NCI-H1417 treated with DMSO at 0.1 percent for 48 hours (cell line): ENCODE data around the gene GFRA1.
"Not testable (repeated sequence)": the region's sequence is repeated elsewhere in the genome, so short reads cannot be mapped to it uniquely, and the experiment has no call there.

Experiments
- DNase-seq: peaks from one replicate; lab custom pipeline; 2025; lab: John Stamatoyannopoulos, UW

GFRA1 gene

DNA sequence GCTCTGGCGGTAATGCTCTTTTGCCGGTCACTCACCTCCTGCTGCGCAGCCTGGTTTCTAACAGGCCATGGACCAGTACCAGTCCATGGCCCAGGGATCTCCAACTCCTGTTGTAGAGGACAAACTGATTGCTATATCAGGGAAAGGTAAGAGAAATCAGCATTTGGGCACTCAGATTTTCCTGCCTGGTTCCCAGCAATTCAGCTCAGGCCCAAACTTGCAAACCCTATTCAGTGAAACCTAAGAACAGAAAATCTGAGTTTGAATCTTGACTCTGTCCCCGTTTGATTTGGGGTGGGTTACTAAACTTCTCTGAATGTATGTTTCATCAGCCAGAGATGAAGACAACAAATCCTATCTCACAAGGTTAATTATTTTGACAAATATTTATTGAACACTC lies 77.4 kb downstream of the GFRA1 start:
- no peak for DNase-seq

GRCh38 chr10:116195039-116195438 lies 78.0 kb downstream of the GFRA1 start:
- no peak for DNase-seq

- DNase-seq, result no peak
These were observed 78.9 kb downstream of the GFRA1 start for GRCh38 chr10:116194061-116194460.

DNA sequence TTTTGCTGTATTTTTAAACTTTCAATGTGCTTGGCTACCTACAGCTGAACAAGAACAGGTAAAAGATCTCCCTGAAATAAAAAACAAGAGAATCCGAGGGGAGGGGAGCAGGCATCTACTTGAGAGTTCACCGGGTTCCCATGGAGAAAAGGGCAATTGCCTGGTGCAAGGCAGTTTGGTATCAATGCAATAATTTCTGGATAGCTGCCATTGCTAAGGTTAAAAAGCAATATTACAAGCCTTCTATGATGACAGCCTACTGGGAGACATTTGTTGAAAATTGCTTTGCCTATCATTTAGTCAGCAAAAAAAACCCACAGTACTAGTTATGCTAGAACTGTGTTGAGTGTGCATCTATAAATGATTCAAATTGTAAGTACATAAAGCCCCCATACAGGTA lies 82.1 kb downstream of the GFRA1 start:
- DNase-seq, result no peak

DNA sequence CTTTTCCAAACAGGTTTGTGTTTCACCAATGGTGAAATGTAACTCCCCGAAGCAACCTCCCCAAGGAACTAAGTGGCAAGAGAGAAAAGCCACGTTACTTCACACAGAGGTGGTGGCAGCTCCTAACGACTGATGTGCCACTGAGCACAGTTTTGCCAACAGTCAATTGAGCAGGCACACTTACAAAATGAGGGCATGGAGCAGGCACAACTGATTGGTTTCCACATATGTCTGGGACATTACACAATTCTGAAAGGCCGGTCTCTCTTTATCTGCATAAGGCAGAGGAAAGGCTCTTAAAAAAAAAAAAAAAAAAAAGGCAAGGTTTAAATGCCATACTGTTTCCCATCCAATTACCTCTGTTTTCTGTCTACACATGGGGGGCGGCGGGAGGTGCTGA lies 86.7 kb downstream of the GFRA1 start:
- no peak for DNase-seq

DNA sequence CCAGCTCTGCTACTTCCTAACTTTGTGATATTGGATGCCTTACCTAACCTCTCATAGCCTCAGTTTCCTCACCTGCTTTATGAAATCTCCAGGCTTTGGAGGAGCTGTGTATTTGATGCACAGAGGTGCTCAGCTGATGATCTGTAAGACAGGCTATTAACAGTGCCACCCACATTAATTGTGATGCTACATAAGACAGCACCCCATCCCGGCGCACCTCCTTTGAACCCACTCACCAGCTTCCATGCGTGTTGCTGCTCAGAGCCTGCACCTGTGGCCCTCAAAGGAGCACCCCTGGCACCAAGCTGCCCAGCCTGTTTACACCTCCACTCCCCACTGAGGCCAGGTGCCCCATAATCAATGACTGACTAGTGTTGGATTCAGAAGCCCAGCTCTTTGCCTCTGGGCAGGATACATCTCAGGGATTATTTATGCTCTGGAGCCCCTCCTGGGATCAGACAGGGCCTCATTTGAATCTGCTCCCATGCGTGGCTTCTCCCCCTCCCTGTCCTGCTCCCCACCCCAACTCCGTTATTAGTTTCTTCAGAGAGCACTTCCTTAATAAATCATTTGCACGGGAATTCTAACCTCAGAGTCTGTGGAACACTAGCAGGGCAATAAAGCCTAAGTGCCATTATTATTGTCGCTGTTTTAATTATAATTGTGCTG lies 87.7 kb downstream of the GFRA1 start:
- DNase-seq, result no peak

- no peak for DNase-seq
These were observed 88.6 kb downstream of the GFRA1 start for GRCh38 chr10:116184512-116184794.

- DNase-seq, result no peak
These were observed 89.1 kb downstream of the GFRA1 start for GRCh38 chr10:116183733-116184511.

- DNase-seq, result no peak
These were observed 90.6 kb downstream of the GFRA1 start for GRCh38 chr10:116182426-116182825.

GRCh38 chr10:116178086-116178605 lies 94.9 kb downstream of the GFRA1 start:
- DNase-seq, result no peak

GRCh38 chr10:116175231-116175630 lies 97.8 kb downstream of the GFRA1 start:
- DNase-seq, result no peak

DNA sequence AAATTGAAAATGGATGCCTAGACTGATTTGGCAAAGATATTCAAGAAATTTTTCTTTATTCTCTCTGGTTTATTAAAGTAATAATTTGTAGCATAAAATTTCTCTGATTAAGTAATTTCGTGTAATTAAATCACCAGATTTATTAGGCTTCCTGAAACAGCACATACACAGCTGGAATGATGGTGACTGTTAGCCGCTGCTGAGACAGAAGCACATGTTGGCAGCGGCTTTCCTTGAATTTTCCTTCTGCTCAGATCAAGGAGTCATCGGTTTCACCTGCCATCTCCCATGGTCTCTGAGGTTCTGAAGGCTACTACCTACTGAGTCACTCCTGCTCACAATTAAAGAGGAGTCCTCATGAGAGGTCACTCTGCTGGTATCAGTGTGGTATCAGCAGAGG lies 101.5 kb downstream of the GFRA1 start:
- no peak for DNase-seq

GRCh38 chr10:116170815-116171250 lies 102.2 kb downstream of the GFRA1 start:
- DNase-seq, result no peak

DNA sequence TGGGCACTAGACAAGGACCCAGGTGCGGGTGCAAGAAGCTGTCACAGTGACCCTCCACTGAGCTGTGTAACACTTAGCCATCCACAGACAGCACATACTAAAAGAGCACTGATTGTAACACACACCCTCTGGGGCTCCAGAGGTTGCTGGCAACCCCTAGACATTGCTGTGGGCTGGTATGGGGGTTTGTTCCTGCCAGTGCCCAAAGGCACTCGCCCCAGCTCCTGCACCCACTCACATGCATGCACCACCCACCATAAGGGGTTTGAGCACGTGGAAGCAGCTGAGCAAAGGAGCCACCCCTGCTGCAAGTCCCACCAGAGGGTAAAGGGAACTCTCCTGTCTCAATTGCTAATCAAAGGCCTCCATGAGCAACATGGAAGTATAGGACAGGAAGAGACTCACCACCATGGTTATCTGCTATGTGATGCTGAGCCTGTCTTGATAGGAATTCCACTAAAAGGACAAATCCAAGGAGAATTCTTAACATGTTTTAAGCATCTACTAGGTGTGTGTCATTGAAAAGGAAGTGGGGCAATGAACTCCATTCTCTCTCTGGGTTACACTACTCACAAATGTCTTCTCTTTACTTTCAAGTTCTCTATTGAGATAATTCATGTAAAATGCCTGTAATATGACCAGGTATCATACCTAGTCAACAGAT lies 103.1 kb downstream of the GFRA1 start:
- DNase-seq, result no peak

GRCh38 chr10:116168745-116169144 lies 104.3 kb downstream of the GFRA1 start:
- DNase-seq, result no peak

- no peak for DNase-seq
These were observed 104.7 kb downstream of the GFRA1 start for GRCh38 chr10:116168329-116168728.

DNA sequence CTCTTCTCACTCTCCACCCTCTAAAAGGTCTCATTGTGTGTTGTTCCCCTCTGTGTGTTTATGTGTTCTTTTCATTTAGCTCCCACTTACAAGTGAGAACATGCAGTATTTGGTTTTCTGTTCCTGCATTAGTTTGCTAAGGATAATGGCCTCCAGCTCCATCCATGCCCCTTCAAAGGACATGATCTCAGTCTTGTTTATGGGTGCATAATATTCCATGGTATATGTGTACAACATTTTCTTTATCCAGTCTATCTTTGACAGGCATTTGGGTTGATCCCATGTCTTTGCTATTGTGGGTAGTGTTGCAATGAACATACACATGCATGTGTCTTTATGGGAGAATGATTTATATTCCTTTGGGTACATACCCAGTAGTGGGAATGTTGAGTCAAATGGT lies 107.1 kb downstream of the GFRA1 start:
- DNase-seq, result not testable (repeated sequence)

DNA sequence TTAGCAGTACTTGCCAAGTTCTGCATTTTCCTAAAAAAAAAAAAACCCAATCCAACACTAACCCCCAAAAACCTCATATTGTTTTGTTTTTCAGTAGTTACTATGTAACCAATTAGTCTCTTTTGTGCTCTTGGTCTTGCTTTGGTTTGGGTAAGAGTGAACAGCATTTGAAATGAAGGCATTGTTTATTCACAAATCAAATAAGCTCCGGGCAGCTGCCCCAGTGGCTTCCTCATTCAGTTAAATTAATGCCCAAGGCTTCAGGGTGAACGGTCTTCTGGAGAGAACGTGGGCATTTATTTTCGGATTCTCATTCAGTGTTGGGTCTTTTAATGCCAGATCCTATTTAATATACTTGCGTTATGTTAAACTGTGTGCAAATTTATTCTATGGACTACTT lies 108.7 kb downstream of the GFRA1 start:
- no peak for DNase-seq

GRCh38 chr10:116163333-116164131 lies 109.5 kb downstream of the GFRA1 start:
- DNase-seq, result no peak

- DNase-seq, result no peak
These were observed 110.2 kb downstream of the GFRA1 start for GRCh38 chr10:116162851-116163250.

- no peak for DNase-seq
These were observed 112.7 kb downstream of the GFRA1 start for GRCh38 chr10:116160271-116160670.

DNA sequence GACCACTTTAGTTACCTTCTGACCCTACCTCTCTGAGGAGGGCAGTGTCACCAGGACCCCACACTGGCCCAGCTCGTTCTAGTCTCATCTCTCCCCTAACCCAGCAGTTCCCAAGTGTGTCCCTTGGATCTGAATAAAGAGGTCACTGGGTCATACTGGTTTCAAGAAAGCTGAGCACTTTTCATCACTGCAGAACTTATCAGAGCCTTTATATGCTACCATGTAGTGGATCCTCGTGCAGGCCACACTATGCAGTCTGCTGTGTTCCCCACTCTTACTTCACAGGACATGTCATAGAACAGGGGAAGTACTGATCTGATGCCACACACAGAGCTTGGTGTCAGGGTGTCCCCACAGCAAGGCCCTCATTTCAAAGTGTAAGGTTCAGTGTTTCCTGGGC lies 113.8 kb downstream of the GFRA1 start:
- no peak for DNase-seq
